Trophoblast cell (in vitro differentiated cells and primary cell): ENCODE results near the gene RBMS1.

Experiments used
- DNase-seq, 2 donors: peaks; one replicate each; pipeline ENCODE4 v3.0.0-alpha.2; 2016
- H2AFZ ChIP-seq: 2 replicates; pipeline ENCODE4 v1.6.1; 2013; ENCODE audit warnings: low read length, moderate library complexity, mild to moderate bottlenecking; ENCODE audit not compliant: insufficient read depth, poor library complexity
- H2AK5ac ChIP-seq: 2 replicates; pipeline ENCODE4 v1.6.1; 2013; ENCODE audit warnings: mild to moderate bottlenecking, low read length
- H2BK120ac ChIP-seq: 2 replicates; pipeline ENCODE4 v1.6.1; 2013; ENCODE audit warnings: low read length, mild to moderate bottlenecking, moderate library complexity; ENCODE audit not compliant: insufficient read depth, poor library complexity
- H2BK12ac ChIP-seq: 2 replicates; pipeline ENCODE4 v1.6.1; 2013; ENCODE audit warnings: mild to moderate bottlenecking, low read length, moderate library complexity
- H2BK5ac ChIP-seq: 2 replicates; pipeline ENCODE4 v1.6.1; 2013; ENCODE audit warnings: low read length, low read depth, moderate library complexity, mild to moderate bottlenecking; ENCODE audit not compliant: poor library complexity
- H3K14ac ChIP-seq: 2 replicates; pipeline ENCODE4 v1.6.1; 2013; ENCODE audit warnings: mild to moderate bottlenecking, low read length
- H3K18ac ChIP-seq: 2 replicates; pipeline ENCODE4 v1.6.1; 2013; ENCODE audit warnings: mild to moderate bottlenecking, low read length
- H3K23ac ChIP-seq: 2 replicates; pipeline ENCODE4 v1.6.1; 2013; ENCODE audit warnings: low read length
- H3K27ac ChIP-seq: 2 replicates; pipeline ENCODE4 v1.5.1; 2013; ENCODE audit warnings: low read depth, mild to moderate bottlenecking, inconsistent platforms, low read length, moderate library complexity
- H3K27me3 ChIP-seq: 2 replicates; pipeline ENCODE4 v1.6.1; 2013; ENCODE audit warnings: inconsistent platforms, mild to moderate bottlenecking, low read length, moderate library complexity; ENCODE audit not compliant: insufficient read depth
- H3K36me3 ChIP-seq, 2 experiments: 1 replicate in 1 of 2; 2 replicates in 1 of 2; pipeline ENCODE4 v1.6.1; 2013; ENCODE audit warnings: low read length in 2 of 2, mild to moderate bottlenecking in 2 of 2, moderate library complexity in 1 of 2; ENCODE audit not compliant: insufficient read depth in 2 of 2, control insufficient read depth in 1 of 2
- H3K4ac ChIP-seq: 2 replicates; pipeline ENCODE4 v1.6.1; 2013; ENCODE audit warnings: low read depth, mild to moderate bottlenecking, low read length, moderate library complexity
- H3K4me1 ChIP-seq, 2 experiments: 1 replicate in 1 of 2; 2 replicates in 1 of 2; pipeline ENCODE4 v1.6.1; 2013; ENCODE audit warnings: low read length in 2 of 2, mild to moderate bottlenecking in 2 of 2, moderate library complexity in 1 of 2; ENCODE audit not compliant: insufficient read depth in 2 of 2, control insufficient read depth in 1 of 2
- H3K4me2 ChIP-seq: 2 replicates; pipeline ENCODE4 v1.6.1; 2013; ENCODE audit warnings: inconsistent platforms, mild to moderate bottlenecking, low read length, moderate library complexity
- H3K4me3 ChIP-seq: 2 replicates; pipeline ENCODE4 v1.5.1; 2013; ENCODE audit warnings: mild to moderate bottlenecking, low read depth, low read length, inconsistent platforms
- H3K79me1 ChIP-seq: one replicate; pipeline ENCODE4 v1.6.1; 2013; ENCODE audit warnings: low read length
- H3K79me2 ChIP-seq: 2 replicates; pipeline ENCODE4 v1.6.1; 2013; ENCODE audit warnings: low read length, mild to moderate bottlenecking; ENCODE audit not compliant: control insufficient read depth, insufficient read depth, poor library complexity
- H3K9ac ChIP-seq: 2 replicates; pipeline ENCODE4 v1.6.1; 2013; ENCODE audit warnings: mild to moderate bottlenecking, low read length
- H3K9me3 ChIP-seq: 2 replicates; pipeline ENCODE4 v1.6.1; 2013; ENCODE audit warnings: low read depth, mild to moderate bottlenecking, control low read depth, inconsistent platforms, low read length; ENCODE audit not compliant: insufficient read depth
- H4K12ac ChIP-seq: 2 replicates; pipeline ENCODE4 v1.6.1; 2013; ENCODE audit warnings: low read depth, mild to moderate bottlenecking, low read length, moderate library complexity
- H4K8ac ChIP-seq: 2 replicates; pipeline ENCODE4 v1.6.1; 2013; ENCODE audit warnings: low read depth, mild to moderate bottlenecking, low read length, moderate library complexity
- H4K91ac ChIP-seq: one replicate; pipeline ENCODE4 v1.6.1; 2013; ENCODE audit warnings: low read depth, mild to moderate bottlenecking, low read length, moderate library complexity
- WGBS: extraction: QIAGEN DNeasy Blood & Tissue Kit; methylation state at CpG from one replicate; pipeline ENCODE4 v1.1.7; 2013; ENCODE audit warnings: missing lambda C conversion rate; ENCODE audit not compliant: insufficient read length, insufficient coverage; ENCODE audit errors: extremely low coverage; 5-methylcytosine and 5-hydroxymethylcytosine counted together

RBMS1 gene

DNA sequence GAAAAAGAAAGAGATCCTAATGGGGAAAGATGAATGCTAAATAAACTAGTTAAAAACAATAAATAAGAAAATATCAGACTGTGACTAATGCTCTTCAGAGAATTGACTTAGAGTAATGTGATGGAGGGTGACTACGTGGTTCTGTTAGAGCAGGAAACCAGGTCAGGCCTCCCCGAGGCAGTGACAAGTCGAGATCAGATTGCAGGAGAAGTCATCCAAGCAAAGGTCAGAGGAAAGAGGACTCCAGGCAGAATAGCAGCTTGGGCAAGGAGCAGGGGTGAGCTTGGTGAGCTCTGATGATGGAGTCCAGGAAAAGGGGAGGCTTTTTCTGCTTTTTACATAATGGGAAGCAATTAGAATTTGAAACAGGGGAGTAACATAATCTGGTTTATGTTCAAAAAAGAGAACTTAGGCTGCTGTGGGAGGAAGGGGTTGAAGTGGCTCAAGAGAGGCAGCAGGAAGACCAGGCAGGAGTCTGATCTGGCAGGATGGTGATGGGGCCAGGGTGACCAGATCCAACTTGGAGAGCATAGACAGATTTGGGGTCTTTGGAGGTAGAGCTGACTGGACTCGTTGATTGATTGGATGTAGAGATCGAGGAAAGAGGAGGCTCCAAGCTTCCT, 266.2 kb downstream of the RBMS1 start:
- Histone ChIP-seq H3K4ac (peak overlapping the region; percentile 99), H4K91ac (peak overlapping the region; percentile 100), H3K9me3 (no peaks in the 10 kb centered on the region), H3K9ac (peak overlapping the region; percentile 42), H3K79me1 (peaks cover 69% of the 10 kb centered on the region), H2BK5ac (peak overlapping the region; percentile 100), H4K12ac (peak overlapping the region; percentile 92), H3K18ac (peak overlapping the region; percentile 99), H3K27ac (peak overlapping the region; percentile 100), H3K4me3 (no peak overlapping the region), H2BK12ac (peak overlapping the region; percentile 100), H3K4me2 (peak overlapping the region; percentile 50), H3K36me3 (no peaks in the 10 kb centered on the region), H2AFZ (peak overlapping the region; percentile 84), H3K27me3 (no peaks in the 10 kb centered on the region), H4K8ac (peak overlapping the region; percentile 94), H3K79me2 (peaks cover 19% of the 10 kb centered on the region), H2AK5ac (peak overlapping the region; percentile 99), H3K14ac (peak overlapping the region; percentile 99), H3K4me1 (peaks cover 35 to 44% of the 10 kb centered on the region in 2 experiments), H3K23ac (no peak overlapping the region), H2BK120ac (peak overlapping the region; percentile 100)
- WGBS: no CpG with 5 or more reads among the region's 5 CpGs
- peak; percentile 63 to 65 for DNase-seq

DNA sequence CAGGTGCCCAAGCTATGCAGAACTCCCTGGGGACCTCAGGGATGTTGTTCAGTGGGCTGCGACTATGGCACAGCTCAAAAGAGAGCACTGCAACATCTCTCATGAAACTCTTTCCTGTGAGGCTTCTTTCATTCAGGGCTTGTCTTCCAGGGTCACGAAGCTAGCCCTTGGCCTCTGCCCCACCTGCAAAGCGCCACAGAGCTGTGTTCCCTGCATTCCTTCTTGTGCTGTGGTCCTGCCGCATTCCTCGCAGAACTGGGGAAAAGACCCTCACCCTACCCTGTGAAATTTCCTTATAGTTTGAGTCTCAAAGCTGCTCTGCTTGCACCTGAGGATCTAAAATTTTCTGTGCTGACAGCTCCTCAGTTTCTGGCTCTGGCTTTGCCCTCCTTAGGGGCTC, 267.2 kb downstream of the RBMS1 start:
- Histone ChIP-seq H3K18ac (peak overlapping the region; percentile 89), H2BK12ac (peak overlapping the region; percentile 99), H2BK120ac (peak overlapping the region; percentile 96), H3K27me3 (no peaks in the 10 kb centered on the region), H3K79me1 (peaks cover 69% of the 10 kb centered on the region), H3K4me3 (no peak overlapping the region), H3K4ac (peak overlapping the region; percentile 93), H4K12ac (peak overlapping the region; percentile 10), H4K8ac (peak overlapping the region; percentile 89), H3K36me3 (no peaks in the 10 kb centered on the region), H2BK5ac (peak overlapping the region; percentile 99), H3K23ac (no peak overlapping the region), H4K91ac (peak overlapping the region; percentile 99), H3K4me2 (no peak overlapping the region), H3K9ac (peak overlapping the region; percentile 24), H3K27ac (peak overlapping the region; percentile 95), H3K9me3 (no peaks in the 10 kb centered on the region), H2AK5ac (peak overlapping the region; percentile 91), H3K14ac (peak overlapping the region; percentile 92), H3K4me1 (peaks cover 43 to 51% of the 10 kb centered on the region in 2 experiments), H2AFZ (peak overlapping the region; percentile 71), H3K79me2 (peaks cover 20% of the 10 kb centered on the region)
- DNase-seq: no peak
- WGBS: no CpG with 5 or more reads among the region's 5 CpGs

DNA sequence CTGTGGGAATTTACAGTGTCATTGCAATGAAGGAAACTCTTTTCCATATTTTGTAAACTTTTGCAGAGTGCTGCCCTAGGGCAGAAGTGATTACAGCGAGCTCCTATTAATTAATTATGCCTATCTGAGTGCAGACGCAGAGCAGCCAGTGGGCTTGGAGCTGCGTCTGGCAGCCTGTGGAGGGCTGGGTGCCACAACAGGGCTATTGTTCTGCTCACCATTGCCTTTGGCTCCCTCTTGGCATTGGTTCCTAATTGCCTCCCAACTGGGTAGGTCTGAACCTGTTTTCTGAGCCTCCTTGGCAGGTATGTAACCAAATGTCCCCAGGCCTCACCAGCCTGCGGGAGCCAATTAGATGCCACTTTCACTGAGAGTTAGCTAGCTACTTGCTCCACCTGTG, 267.9 kb downstream of the RBMS1 start:
- Histone ChIP-seq H3K4ac (peak overlapping the region; percentile 93), H3K36me3 (no peaks in the 10 kb centered on the region), H3K9ac (no peak overlapping the region), H3K79me1 (peaks cover 74% of the 10 kb centered on the region), H2BK12ac (peak overlapping the region; percentile 99), H4K12ac (peak overlapping the region; percentile 28), H3K79me2 (peaks cover 23% of the 10 kb centered on the region), H2BK5ac (peak overlapping the region; percentile 99), H3K18ac (peak overlapping the region; percentile 89), H3K27ac (peak overlapping the region; percentile 95), H3K4me3 (no peak overlapping the region), H3K4me2 (no peak overlapping the region), H2AK5ac (peak overlapping the region; percentile 91), H4K91ac (peak overlapping the region; percentile 99), H4K8ac (peak overlapping the region; percentile 89), H2BK120ac (peak overlapping the region; percentile 96), H2AFZ (peak overlapping the region; percentile 48), H3K9me3 (no peaks in the 10 kb centered on the region), H3K27me3 (no peaks in the 10 kb centered on the region), H3K23ac (no peak overlapping the region), H3K4me1 (peaks cover 47 to 56% of the 10 kb centered on the region in 2 experiments), H3K14ac (peak overlapping the region; percentile 92)
- no peak for DNase-seq
- WGBS: no CpG with 5 or more reads among the region's 4 CpGs

DNA sequence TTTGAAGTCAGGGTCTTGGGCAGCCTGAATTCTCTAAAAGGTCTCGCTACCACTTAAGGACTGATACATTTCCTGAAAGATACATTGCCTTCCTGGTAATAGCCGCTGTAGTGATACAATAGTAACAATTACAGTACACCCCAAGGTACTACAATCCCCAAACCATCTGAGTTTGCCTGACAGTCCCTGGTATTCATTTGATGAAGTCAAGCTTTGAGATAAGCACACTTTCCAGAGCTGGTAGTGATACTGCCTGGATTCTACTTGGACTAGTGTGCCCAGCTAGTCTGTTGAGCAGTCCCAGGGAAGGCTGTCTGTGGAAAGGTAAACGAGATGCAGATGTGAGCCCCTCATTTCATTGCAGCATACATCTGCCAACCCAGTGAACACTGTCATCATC, 269.1 kb downstream of the RBMS1 start:
- H4K12ac ChIP-seq: no peak overlapping the region
- WGBS: no CpG with 5 or more reads among the region's 3 CpGs
- H3K14ac ChIP-seq: peak overlapping the region; percentile 94

More for the DNA sequence above, 269.1 kb downstream of the RBMS1 start:
- no peaks in the 10 kb centered on the region for H3K27me3 ChIP-seq
- H3K4me2 ChIP-seq: no peak overlapping the region
- H3K9me3 ChIP-seq: no peaks in the 10 kb centered on the region
- no peak overlapping the region for H3K23ac ChIP-seq
- H2BK120ac ChIP-seq: peak overlapping the region; percentile 96
- H2BK12ac ChIP-seq: peak overlapping the region; percentile 98
- H3K36me3 ChIP-seq: no peaks in the 10 kb centered on the region
- H4K8ac ChIP-seq: peak overlapping the region; percentile 63
- peaks cover 51 to 61% of the 10 kb centered on the region in 2 experiments for H3K4me1 ChIP-seq
- peak overlapping the region; percentile 95 for H3K27ac ChIP-seq
- no peak overlapping the region for H3K9ac ChIP-seq
- H3K4ac ChIP-seq: peak overlapping the region; percentile 85
- peak overlapping the region; percentile 65 for H2AK5ac ChIP-seq
- no peak for DNase-seq
- H2BK5ac ChIP-seq: peak overlapping the region; percentile 88
- H3K79me1 ChIP-seq: peaks cover 78% of the 10 kb centered on the region
- H2AFZ ChIP-seq: no peak overlapping the region
- no peak overlapping the region for H3K4me3 ChIP-seq
- H4K91ac ChIP-seq: peak overlapping the region; percentile 96
- peaks cover 25% of the 10 kb centered on the region for H3K79me2 ChIP-seq
- H3K18ac ChIP-seq: peak overlapping the region; percentile 83
